ENCODE data around the gene PNMA8B. TPM values are rescaled to one million over a fixed set of nuclear protein-coding genes. Genes with fewer than 3 reads are reported as not detected.

PNMA8B gene
- total and polyA plus RNA-seq, 12 donors, result 7.6 to 63.4 (median 29.3) TPM

DNA sequence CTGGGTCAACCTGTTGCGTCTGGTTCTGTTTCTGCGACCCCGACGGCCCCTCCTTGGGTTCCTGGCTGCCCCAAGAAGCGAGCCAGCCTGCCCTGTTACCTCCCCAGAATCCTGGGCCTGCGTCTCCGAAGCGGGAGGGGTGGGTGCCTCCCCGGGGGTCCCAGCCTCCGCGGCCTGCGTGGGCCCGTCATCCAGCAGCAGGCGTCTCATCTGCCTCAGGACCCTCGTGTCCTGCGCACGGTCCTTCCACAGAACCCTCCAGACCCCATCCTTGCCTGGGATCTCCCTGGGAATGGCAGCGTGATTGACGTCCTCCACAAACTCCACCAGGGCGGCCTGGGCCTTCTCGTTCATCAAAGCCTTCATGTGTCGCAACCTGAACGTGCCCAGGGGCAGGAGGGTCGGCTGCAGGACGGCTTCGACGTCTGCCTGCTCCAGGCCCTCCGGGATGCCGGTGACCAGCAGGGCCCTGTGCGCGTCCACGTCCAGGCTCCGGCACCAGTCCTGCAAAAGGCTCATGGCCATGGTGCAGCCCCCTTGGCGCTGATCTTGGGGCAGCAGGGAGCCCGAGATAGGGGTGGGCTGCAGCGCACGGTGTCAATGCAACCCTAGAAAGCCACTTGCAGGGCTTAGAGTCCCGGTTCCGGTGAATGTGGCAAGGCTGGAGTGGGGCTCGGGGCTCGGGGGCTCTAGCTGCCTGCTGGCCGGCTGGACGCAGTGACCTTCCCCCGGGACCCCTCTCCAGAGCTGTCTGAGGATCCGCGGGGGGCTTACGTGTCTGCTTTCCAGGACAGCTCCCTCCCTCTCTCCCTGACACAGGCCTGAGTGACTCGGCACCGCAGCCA, 504 bp downstream of the PNMA8B start:
- H3K9me3 ChIP-seq (replicated peaks in 1 of 3), result no peaks in the 10 kb centered on the region
- intact Hi-C loops (cut with DNase I), result no loop called here
- H3K27me3 ChIP-seq, result no peaks in the 10 kb centered on the region
- TF ChIP-seq, protein P1, sequence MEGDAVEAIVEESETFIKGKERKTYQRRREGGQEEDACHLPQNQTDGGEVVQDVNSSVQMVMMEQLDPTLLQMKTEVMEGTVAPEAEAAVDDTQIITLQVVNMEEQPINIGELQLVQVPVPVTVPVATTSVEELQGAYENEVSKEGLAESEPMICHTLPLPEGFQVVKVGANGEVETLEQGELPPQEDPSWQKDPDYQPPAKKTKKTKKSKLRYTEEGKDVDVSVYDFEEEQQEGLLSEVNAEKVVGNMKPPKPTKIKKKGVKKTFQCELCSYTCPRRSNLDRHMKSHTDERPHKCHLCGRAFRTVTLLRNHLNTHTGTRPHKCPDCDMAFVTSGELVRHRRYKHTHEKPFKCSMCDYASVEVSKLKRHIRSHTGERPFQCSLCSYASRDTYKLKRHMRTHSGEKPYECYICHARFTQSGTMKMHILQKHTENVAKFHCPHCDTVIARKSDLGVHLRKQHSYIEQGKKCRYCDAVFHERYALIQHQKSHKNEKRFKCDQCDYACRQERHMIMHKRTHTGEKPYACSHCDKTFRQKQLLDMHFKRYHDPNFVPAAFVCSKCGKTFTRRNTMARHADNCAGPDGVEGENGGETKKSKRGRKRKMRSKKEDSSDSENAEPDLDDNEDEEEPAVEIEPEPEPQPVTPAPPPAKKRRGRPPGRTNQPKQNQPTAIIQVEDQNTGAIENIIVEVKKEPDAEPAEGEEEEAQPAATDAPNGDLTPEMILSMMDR (IDR thresholded peaks at IDR 0.05), result no peak
- no peak for TF ChIP-seq POLR2A (IDR thresholded peaks at IDR 0.05)
- H3K4me1 ChIP-seq (replicated peaks in 1 of 2), result peaks cover 30 to 46% of the 10 kb centered on the region in 2 donors
- peak overlapping the region in 2 of 4 donors; percentile 45 to 60 for H3K4me3 ChIP-seq
- 34 to 45% (median 39%) methylated on average over 10 to 49 of the region's 49 CpGs for WGBS, 4 donors
- peak in 2 of 7 donors; percentile 17 to 35 for DNase-seq
- no peaks in the 10 kb centered on the region for H3K36me3 ChIP-seq (replicated peaks in 1 of 2)
- H3K27ac ChIP-seq, result peak overlapping the region in 4 of 5 donors; percentile 19 to 86 (median 74)

DNA sequence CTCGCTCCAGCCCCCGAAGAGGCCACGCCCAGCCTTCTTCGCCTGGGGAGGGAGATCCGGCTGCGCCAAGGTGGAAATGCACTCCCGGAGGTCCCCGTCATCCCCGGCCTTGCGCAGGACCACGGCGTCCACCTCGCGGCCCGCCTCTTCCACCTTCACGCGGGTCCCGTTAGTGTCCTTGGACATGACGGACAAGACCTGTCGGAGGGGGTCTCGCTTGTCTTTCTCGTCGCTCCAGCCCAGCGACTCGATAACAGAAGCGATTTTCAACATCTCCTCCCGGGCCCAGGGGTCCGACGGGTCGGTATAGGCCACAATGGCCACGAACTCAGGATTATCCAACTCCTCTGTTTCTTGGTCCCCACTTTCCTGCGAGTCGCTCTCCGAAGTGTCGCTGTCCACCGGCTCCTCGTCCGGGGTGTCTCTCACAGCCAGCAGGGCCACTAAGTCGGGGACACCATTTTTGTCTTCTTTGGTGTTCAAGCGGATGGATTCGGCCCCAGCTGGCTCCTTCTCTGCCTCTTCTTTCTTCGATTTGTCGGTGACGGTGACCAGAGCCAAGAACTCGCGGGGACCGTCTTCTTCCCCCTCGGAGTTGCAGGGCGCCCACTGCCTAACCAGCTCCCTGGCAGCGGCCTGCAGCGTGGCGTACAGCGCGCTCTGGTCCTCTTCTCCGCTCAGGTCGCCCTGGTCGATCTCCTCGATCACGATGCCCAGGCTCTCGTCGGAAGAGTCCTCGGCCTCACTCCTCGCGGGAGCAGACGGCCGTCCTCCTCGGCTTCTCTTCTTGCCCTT, 1.3 kb downstream of the PNMA8B start:
- no peak for TF ChIP-seq POLR2A (IDR thresholded peaks at IDR 0.05)
- TF ChIP-seq, protein P1 (IDR thresholded peaks at IDR 0.05), result no peak
- Histone ChIP-seq H3K27me3 (no peaks in the 10 kb centered on the region), H3K4me3 (peak overlapping the region in 2 of 4 donors; percentile 20 to 47), H3K36me3 (replicated peaks in 1 of 2) (no peaks in the 10 kb centered on the region), H3K9me3 (replicated peaks in 1 of 3) (no peaks in the 10 kb centered on the region), H3K4me1 (replicated peaks in 1 of 2) (peaks cover 30 to 55% of the 10 kb centered on the region in 2 donors), H3K27ac (peak overlapping the region in 2 of 5 donors; percentile 82 to 90)
- 66 to 81% (median 75%) methylated on average over 62 to 67 of the region's 67 CpGs for WGBS, 4 donors
- intact Hi-C loops (cut with DNase I), result no loop called here
- DNase-seq, result peak in 1 of 7 donors; percentile 39

DNA sequence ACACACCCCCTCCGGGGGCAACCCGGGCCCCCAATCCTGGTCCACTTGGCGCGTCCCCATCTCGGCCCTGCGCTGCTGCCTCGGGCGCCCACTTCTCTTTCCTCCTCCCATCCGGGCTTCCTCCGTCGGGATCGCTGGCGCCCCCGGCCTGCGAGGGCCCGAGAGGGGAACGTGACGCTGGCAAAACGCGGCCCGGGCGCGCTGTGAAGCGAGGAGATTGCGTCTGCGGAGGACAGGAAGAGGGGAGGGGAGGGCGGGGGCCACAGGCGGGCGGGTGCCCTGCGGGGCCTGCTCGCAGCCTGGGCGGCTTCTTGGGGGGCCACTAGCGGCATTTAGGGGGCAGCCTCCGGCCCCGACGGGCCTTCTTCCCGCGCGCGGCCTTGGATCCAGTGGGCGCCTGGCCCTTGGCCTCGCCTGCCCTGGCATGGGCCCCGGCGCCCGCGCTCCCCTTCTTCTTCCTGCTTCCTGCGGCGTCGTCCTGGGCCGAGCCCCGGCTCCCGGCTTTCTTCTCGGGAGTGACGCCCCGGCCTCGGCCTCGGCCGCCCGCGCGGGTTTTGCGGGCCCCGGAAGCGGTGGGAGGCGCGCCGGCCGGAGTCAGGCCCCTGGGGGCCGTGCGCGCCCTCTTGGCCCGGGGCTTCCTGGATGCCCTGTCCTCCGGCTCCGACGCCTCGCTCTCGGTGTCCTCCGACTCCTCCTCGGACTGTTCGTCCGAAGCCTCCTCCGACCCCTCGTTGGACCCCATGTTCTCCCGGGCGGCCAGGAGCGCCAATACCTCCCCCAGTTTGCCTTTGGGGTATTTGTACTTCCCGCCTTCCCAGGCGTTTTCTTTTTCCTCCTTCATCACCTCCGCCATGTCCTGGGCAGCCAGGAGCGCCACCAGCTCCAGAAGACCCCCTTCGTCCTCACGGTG, 2.2 kb downstream of the PNMA8B start:
- Histone ChIP-seq H3K27me3 (no peaks in the 10 kb centered on the region), H3K36me3 (replicated peaks in 1 of 2) (no peaks in the 10 kb centered on the region), H3K4me3 (peak overlapping the region in 2 of 4 donors; percentile 20 to 47), H3K27ac (peak overlapping the region; percentile 49 to 90 (median 79)), H3K9me3 (replicated peaks in 1 of 3) (no peaks in the 10 kb centered on the region), H3K4me1 (replicated peaks in 1 of 2) (peaks cover 30 to 56% of the 10 kb centered on the region in 2 donors)
- TF ChIP-seq POLR2A (IDR thresholded peaks at IDR 0.05), result peak in 1 of 2 donors; percentile 1
- TF ChIP-seq, protein P1 (IDR thresholded peaks at IDR 0.05), result no peak
- 12 to 51% (median 25%) methylated on average over 18 to 89 of the region's 92 CpGs for WGBS, 4 donors
- intact Hi-C loops (cut with DNase I), result no loop called here
- peak in 6 of 7 donors; percentile 56 to 67 (median 62) for DNase-seq
